ENCODE measurements around the gene LIM2. TPM values are rescaled to one million over a fixed set of nuclear protein-coding genes. Genes with fewer than 3 reads are reported as not detected.

LIM2 gene
- total and polyA plus RNA-seq, 2 donors (not counting 1 experiment from before 2014, with no cell fraction given), result not detected

GRCh38 chr19:51367565-51368365 is 20.0 kb downstream of the LIM2 start:
- Histone ChIP-seq H3K9ac (ENCODE audit: low read length) (peak overlapping the region; percentile 83), H4K20me1 (ENCODE audit: control insufficient read depth, insufficient read depth, low read length, poor library complexity, severe bottlenecking) (no peaks in the 10 kb centered on the region), H3K27ac (ENCODE audit: low read length in 2 of 2) (peak overlapping the region; percentile 80 to 87), H3K4me2 (replicated peaks; ENCODE audit: low read depth, low read length, poor library complexity, severe bottlenecking) (peak overlapping the region; percentile 98), H3K9me3 (ENCODE audit: control extremely low read depth in 1 of 3, control insufficient read depth in 2 of 3, insufficient read depth in 1 of 3, low read length in 2 of 3) (no peaks in the 10 kb centered on the region), H3K4me3 (ENCODE audit: control extremely low read depth in 1 of 5, extremely low read depth in 1 of 5, insufficient read depth in 1 of 5, low read depth in 2 of 5, low read length in 4 of 5) (peak overlapping the region; percentile 73 to 94 (median 78)), H3K27me3 (replicated peaks in 1 of 4; ENCODE audit: control extremely low read depth in 1 of 4, control insufficient read depth in 3 of 4, insufficient read depth in 4 of 4, low read length in 3 of 4) (no peaks in the 10 kb centered on the region), H2AFZ (ENCODE audit: insufficient read depth, low read depth, low read length, poor library complexity, severe bottlenecking) (peak overlapping the region; percentile 89), H3K4me1 (ENCODE audit: control insufficient read depth in 2 of 2, insufficient read depth in 2 of 2, low read length in 2 of 2) (peaks cover 5 to 36% of the 10 kb centered on the region in 2 donors), H3K36me3 (replicated peaks in 1 of 2; ENCODE audit: control extremely low read depth in 1 of 2, control insufficient read depth in 1 of 2, extremely low read depth in 1 of 2, insufficient read depth in 2 of 2, low read length in 1 of 2) (no peaks in the 10 kb centered on the region), H3K79me2 (ENCODE audit: control insufficient read depth, insufficient read depth, low read length) (peaks cover 11% of the 10 kb centered on the region)
- DNase-seq (peak; percentile 98), ATAC-seq (ENCODE audit: low read depth) (peak; percentile 85)
- intact Hi-C loops (cut with micrococcal nuclease), result loop anchor here (1.0 to 2.0 kb wide), 7 partner anchors 27 to 337 kb away; partner anchors contain the start of gene SIGLEC10
- CTCF ChIA-PET, result interaction anchor here (0.7 to 2.2 kb wide), 16 partner anchors 15 to 293 kb away, joined by 3 to 9 read pairs (median 4); partner anchors contain the start of genes SIGLEC10 and VSIG10L
- Mint-ChIP-seq H3K27ac (peak overlapping the region; percentile 95), H3K4me1 (peaks cover 37% of the 10 kb centered on the region), H3K27me3 (no peaks in the 10 kb centered on the region), H3K9me3 (ENCODE audit: insufficient read depth) (no peaks in the 10 kb centered on the region), H3K4me3 (peak overlapping the region; percentile 97)
- POLR2A ChIA-PET, result interaction anchor here (0.9 to 1.7 kb wide), 5 partner anchors 21 to 50 kb away, joined by 3 to 12 read pairs (median 8); partner anchors contain the start of gene SIGLEC10
- WGBS (ENCODE audit: insufficient coverage), result 1% methylated on average over 63 of the region's 64 CpGs
- TF ChIP-seq EZH2 (IDR thresholded peaks at IDR 0.05; ENCODE audit: borderline replicate concordance, insufficient read depth, low read depth, low read length, poor library complexity, severe bottlenecking), result no peak
- TF ChIP-seq, protein P1, sequence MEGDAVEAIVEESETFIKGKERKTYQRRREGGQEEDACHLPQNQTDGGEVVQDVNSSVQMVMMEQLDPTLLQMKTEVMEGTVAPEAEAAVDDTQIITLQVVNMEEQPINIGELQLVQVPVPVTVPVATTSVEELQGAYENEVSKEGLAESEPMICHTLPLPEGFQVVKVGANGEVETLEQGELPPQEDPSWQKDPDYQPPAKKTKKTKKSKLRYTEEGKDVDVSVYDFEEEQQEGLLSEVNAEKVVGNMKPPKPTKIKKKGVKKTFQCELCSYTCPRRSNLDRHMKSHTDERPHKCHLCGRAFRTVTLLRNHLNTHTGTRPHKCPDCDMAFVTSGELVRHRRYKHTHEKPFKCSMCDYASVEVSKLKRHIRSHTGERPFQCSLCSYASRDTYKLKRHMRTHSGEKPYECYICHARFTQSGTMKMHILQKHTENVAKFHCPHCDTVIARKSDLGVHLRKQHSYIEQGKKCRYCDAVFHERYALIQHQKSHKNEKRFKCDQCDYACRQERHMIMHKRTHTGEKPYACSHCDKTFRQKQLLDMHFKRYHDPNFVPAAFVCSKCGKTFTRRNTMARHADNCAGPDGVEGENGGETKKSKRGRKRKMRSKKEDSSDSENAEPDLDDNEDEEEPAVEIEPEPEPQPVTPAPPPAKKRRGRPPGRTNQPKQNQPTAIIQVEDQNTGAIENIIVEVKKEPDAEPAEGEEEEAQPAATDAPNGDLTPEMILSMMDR (IDR thresholded peaks at IDR 0.05), result no peak

- H3K4me3 Mint-ChIP-seq, result peak overlapping the region; percentile 97
- Histone ChIP-seq H3K79me2 (ENCODE audit: control insufficient read depth, insufficient read depth, low read length) (peaks cover 11% of the 10 kb centered on the region), H3K4me1 (ENCODE audit: control insufficient read depth in 2 of 2, insufficient read depth in 2 of 2, low read length in 2 of 2) (peaks cover 5 to 33% of the 10 kb centered on the region in 2 donors), H3K36me3 (replicated peaks in 1 of 2; ENCODE audit: control extremely low read depth in 1 of 2, control insufficient read depth in 1 of 2, extremely low read depth in 1 of 2, insufficient read depth in 2 of 2, low read length in 1 of 2) (no peaks in the 10 kb centered on the region), H3K27me3 (replicated peaks in 1 of 4; ENCODE audit: control extremely low read depth in 1 of 4, control insufficient read depth in 3 of 4, insufficient read depth in 4 of 4, low read length in 3 of 4) (no peaks in the 10 kb centered on the region), H3K9me3 (ENCODE audit: control extremely low read depth in 1 of 3, control insufficient read depth in 2 of 3, insufficient read depth in 1 of 3, low read length in 2 of 3) (no peaks in the 10 kb centered on the region), H4K20me1 (ENCODE audit: control insufficient read depth, insufficient read depth, low read length, poor library complexity, severe bottlenecking) (no peaks in the 10 kb centered on the region), H3K27ac (ENCODE audit: low read length in 2 of 2) (peak overlapping the region; percentile 80 to 87), H3K9ac (ENCODE audit: low read length) (peak overlapping the region; percentile 83), H3K4me2 (replicated peaks; ENCODE audit: low read depth, low read length, poor library complexity, severe bottlenecking) (peak overlapping the region; percentile 98), H2AFZ (ENCODE audit: insufficient read depth, low read depth, low read length, poor library complexity, severe bottlenecking) (peak overlapping the region; percentile 89), H3K4me3 (ENCODE audit: control extremely low read depth in 1 of 5, extremely low read depth in 1 of 5, insufficient read depth in 1 of 5, low read depth in 2 of 5, low read length in 4 of 5) (peak overlapping the region; percentile 73 to 94 (median 78))
- H3K27me3 Mint-ChIP-seq, result no peaks in the 10 kb centered on the region
- TF ChIP-seq, protein P1 (IDR thresholded peaks at IDR 0.05), result no peak
- no peak for TF ChIP-seq EZH2 (IDR thresholded peaks at IDR 0.05; ENCODE audit: borderline replicate concordance, insufficient read depth, low read depth, low read length, poor library complexity, severe bottlenecking)
- WGBS (ENCODE audit: insufficient coverage), result 0% methylated on average over 15 of the region's 15 CpGs
- peaks cover 37% of the 10 kb centered on the region for H3K4me1 Mint-ChIP-seq
- H3K9me3 Mint-ChIP-seq (ENCODE audit: insufficient read depth), result no peaks in the 10 kb centered on the region
- POLR2A ChIA-PET, result interaction anchor here (1.2 to 1.7 kb wide), 4 partner anchors 24 to 50 kb away, joined by 5 to 12 read pairs (median 9); partner anchors contain the start of gene SIGLEC10
- CTCF ChIA-PET, result interaction anchor here (1.0 to 2.2 kb wide), 14 partner anchors 16 to 294 kb away, joined by 3 to 9 read pairs (median 4); partner anchors contain the start of genes SIGLEC10 and VSIG10L
- DNase-seq (no peak), ATAC-seq (ENCODE audit: low read depth) (no peak)
- intact Hi-C loops (cut with micrococcal nuclease), result loop anchor here (1.0 to 2.0 kb wide), 7 partner anchors 27 to 337 kb away; partner anchors contain the start of gene SIGLEC10
- peak overlapping the region; percentile 95 for H3K27ac Mint-ChIP-seq
Measured at GRCh38 chr19:51367255-51367564, 20.6 kb downstream of the LIM2 start.

Data from B cell (primary cell).